ENCODE results near the gene CKAP4.

The CKAP4 gene

DNA sequence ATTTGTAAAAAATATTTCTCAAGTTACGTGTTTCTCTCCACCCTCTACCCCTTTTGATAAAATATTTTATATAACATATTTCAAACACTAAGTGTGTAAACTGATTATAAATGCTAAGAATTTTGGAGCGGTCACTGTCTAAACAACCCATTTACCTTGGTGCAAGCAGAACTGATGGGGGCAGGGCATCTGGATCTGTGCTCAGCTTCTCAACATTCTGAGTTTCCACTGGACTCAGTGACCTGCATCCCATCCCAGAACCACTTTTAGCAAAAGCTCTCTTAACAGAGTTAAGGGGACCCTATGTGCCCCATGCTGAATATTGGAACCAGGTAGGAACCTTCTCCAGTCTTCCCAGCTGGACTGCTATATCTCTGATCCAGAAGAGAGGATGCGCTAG lies 53.5 kb downstream of the CKAP4 start:
- no peak for DNase-seq

DNA sequence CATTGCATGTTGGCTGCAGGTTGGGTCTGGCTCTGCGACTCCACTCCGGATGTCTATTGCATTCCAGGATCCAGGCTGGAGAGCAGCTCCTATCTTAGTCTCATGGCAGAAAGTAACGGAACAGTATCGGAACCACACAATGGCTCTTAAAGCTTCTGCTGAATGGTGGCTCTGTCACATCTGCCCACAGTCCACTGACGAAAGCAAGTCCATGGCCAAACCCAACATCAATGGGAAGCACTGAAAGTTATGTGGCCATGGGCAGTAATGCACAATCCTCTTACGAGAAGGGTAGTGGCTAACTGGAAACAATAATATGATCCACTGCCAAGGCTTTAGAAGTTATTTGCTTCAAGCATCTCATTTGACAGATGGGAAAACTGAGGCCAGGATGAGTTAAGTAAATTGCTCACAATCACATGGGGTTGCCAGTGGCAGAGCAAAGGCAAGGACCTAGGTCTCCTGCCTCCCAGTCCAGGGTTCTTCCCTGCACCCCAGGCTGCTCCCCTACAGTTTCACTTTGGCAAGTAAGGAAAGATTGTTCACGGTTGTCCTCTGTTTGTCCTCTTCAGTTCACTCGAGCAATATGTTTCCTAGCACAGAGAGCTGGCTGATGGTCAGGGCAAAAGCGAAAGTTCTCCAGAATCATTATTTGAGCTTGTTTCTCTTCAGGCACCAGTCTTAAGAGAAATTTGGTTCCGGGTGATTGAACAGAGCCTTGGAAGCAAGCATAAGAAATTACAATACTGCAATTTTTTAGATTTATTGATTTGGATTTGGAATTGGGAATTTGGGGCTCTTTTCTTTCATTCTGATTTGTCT lies 54.2 kb downstream of the CKAP4 start:
- DNase-seq: no peak

DNA sequence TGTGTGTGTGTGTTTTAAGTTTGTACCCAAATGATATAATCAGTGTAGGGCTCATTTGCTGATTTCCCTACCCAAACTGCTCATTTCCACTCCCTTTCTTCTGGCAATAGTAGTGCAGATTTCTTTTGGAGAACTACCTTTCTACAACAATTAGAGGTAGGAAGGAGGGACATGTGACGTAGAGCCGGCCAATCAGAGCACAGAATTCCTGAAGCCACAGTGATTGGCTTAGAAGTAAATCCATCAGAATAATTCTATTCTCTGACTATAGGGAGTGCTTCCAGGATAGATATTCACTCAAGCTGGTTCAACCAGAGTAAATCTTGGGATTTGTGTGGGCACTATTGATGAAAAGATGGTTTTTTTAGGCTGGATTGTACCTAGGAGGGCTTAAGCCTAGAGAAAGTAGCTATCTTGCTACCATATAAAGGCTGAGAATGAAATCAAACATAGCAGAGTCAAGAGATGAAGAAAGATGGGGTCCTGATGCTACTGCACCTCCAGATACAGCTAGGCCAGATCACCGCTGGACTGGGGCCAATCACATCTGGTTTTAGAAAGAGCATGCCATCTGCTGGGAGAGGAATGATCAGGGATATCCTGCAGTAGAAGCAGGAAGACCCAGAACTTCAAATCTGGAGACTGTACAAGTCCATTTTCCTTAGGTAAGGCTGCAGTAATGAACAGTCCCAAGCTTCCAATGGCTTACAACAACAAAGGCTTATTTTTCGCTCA lies 55.0 kb downstream of the CKAP4 start:
- no peak for DNase-seq

DNA sequence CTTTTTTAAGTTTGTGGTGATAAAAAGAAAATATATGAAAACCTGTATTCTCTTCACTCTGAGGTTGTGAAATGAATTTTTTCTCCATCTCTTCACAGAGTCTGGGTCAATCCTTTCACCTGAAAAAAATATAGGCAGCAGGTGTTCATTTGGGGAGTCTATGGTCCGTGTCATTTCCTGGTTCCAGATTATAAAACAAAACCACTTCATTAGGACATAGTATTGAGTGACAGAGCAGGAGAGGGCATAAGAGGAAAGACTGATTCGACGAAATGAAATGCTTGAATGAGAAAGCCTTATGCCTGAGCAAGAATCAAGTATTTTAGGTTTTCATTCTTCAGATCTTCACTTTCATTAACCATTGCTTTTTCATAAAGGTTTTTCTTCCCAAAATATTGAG lies 57.2 kb downstream of the CKAP4 start:
- DNase-seq: no peak

DNA sequence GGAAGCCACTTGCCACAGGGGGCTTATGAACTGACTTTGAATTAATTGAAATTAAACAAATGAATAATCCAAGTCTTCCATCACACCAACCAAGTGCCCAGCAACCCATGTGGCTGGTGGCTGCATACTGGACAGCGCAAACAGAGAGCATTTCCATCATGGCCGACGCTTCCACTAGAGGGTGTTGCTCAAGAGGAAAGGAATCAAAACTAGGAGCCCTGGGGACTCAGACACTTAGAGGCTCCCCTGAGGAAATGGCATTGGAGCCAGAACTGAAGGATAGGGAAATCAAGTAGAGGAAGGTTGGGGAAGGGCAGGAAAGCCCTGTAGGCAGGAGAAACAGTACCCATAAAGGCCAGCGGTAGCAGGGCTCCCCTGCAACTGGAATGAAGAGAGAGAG lies 58.5 kb downstream of the CKAP4 start:
- no peak for DNase-seq

DNA sequence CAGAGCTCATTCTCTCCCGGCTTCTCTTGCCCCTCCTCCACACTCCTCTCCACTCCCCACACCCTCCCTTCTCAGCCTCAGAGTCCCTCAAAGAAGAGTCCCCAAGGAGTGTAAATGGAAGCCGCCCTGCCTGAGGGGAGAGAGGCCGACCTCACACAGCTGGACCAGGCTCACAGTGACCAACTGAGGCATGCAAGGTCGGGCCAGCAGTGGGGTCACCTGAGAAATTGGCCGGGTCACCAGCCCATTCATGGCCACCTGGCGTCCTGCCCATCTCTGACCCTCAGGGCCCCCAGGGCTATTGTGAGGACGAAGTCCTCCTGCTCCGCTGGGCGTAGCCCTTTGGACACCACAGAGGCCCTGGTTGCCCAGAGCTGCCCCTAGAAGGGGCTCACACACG lies 59.6 kb downstream of the CKAP4 start:
- no peak for DNase-seq

Measured in stimulated activated naive CD4-positive, alpha-beta T cell (primary cell).